Skeletal muscle cell (primary cell): ENCODE measurements around the gene ETV6.

ENCODE experiments used
- DNase-seq: peaks from one replicate; pipeline ENCODE4 v3.0.0-alpha.2; 2010; ENCODE audit warnings: low read depth
- H3K4me3 ChIP-seq: 2 replicates; pipeline ENCODE4 v1.5.1; 2011; ENCODE audit warnings: low read depth, mild to moderate bottlenecking, control low read depth, low read length, moderate library complexity

The ETV6 gene

GRCh38 chr12:11763760-11764520, 114.5 kb downstream of the ETV6 start:
- H3K4me3 ChIP-seq = no peak overlapping the region
- peak; percentile 51 for DNase-seq

GRCh38 chr12:11764837-11765236, 115.4 kb downstream of the ETV6 start:
- no peak overlapping the region for H3K4me3 ChIP-seq
- DNase-seq = no peak

GRCh38 chr12:11765421-11765816, 115.9 kb downstream of the ETV6 start:
- no peak for DNase-seq
- H3K4me3 ChIP-seq = no peak overlapping the region

GRCh38 chr12:11765817-11766794, 116.6 kb downstream of the ETV6 start:
- H3K4me3 ChIP-seq = no peak overlapping the region
- DNase-seq = no peak

- no peak for DNase-seq
- no peak overlapping the region for H3K4me3 ChIP-seq
Measured at GRCh38 chr12:11767029-11767724, 117.7 kb downstream of the ETV6 start.

GRCh38 chr12:11767798-11768197, 118.3 kb downstream of the ETV6 start:
- no peak for DNase-seq
- no peak overlapping the region for H3K4me3 ChIP-seq

GRCh38 chr12:11768233-11768965, 118.9 kb downstream of the ETV6 start:
- no peak for DNase-seq
- H3K4me3 ChIP-seq = no peak overlapping the region

- no peak for DNase-seq
- H3K4me3 ChIP-seq = no peak overlapping the region
Measured at GRCh38 chr12:11769723-11770514, 120.4 kb downstream of the ETV6 start.

- no peak overlapping the region for H3K4me3 ChIP-seq
- no peak for DNase-seq
Measured at GRCh38 chr12:11771356-11771755, 121.9 kb downstream of the ETV6 start.

GRCh38 chr12:11771895-11772502, 122.5 kb downstream of the ETV6 start:
- no peak for DNase-seq

GRCh38 chr12:11773889-11774677, 124.6 kb downstream of the ETV6 start:
- no peak overlapping the region for H3K4me3 ChIP-seq
- no peak for DNase-seq

More at GRCh38 chr12:11771895-11772502, 122.5 kb downstream of the ETV6 start:
- no peak overlapping the region for H3K4me3 ChIP-seq

GRCh38 chr12:11774821-11775220, 125.3 kb downstream of the ETV6 start:
- no peak for DNase-seq
- H3K4me3 ChIP-seq = no peak overlapping the region

- no peak overlapping the region for H3K4me3 ChIP-seq
Measured at GRCh38 chr12:11776316-11776715, 126.8 kb downstream of the ETV6 start.

GRCh38 chr12:11777451-11777850, 128.0 kb downstream of the ETV6 start:
- no peak for DNase-seq
- H3K4me3 ChIP-seq = no peak overlapping the region

More at GRCh38 chr12:11776316-11776715, 126.8 kb downstream of the ETV6 start:
- DNase-seq = no peak

- H3K4me3 ChIP-seq = no peak overlapping the region
- DNase-seq = no peak
Measured at GRCh38 chr12:11777962-11778361, 128.5 kb downstream of the ETV6 start.

GRCh38 chr12:11778713-11779685, 129.5 kb downstream of the ETV6 start:
- H3K4me3 ChIP-seq = no peak overlapping the region
- peak; percentile 80 for DNase-seq
